ENCODE data around the gene CLIC3. TPM values are rescaled to one million over a fixed set of nuclear protein-coding genes. Genes with fewer than 3 reads are reported as not detected.
A peak's percentile ranks its signal among the peaks of the same experiment; 100 is the strongest.

Gene CLIC3
- total RNA-seq, 2 experiments from 2014 or later = 2.1 to 2.8 TPM

- H3K27me3 Mint-ChIP-seq = no peaks in the 10 kb centered on the region
- peaks cover 2% of the 10 kb centered on the region for H3K9me3 Mint-ChIP-seq
- H3K4me3 ChIP-seq (ENCODE audit: low read length) = no peak overlapping the region
- H3K4me1 ChIP-seq (ENCODE audit: insufficient read depth, low read length) = peaks cover 31% of the 10 kb centered on the region
- peaks cover 5% of the 10 kb centered on the region for H3K4me1 Mint-ChIP-seq (ENCODE audit: low read depth)
- no peaks in the 10 kb centered on the region for H3K36me3 ChIP-seq (ENCODE audit: insufficient read depth, low read length)
- H3K27ac ChIP-seq (ENCODE audit: low read depth in 1 of 2, low read length in 2 of 2) = no peak overlapping the region
- intact Hi-C loops (cut with DNase I, micrococcal nuclease) = loop anchor here in 1 of 2 experiments (10.0 kb wide), 1 partner anchor 828 kb away; no protein-coding TSS in a partner anchor
- no peaks in the 10 kb centered on the region for H3K27me3 ChIP-seq (ENCODE audit: control insufficient read depth in 1 of 2, insufficient read depth in 2 of 2, low read length in 2 of 2)
- no peak for TF ChIP-seq CTCF (IDR thresholded peaks at IDR 0.05)
- H3K4me3 Mint-ChIP-seq = no peak overlapping the region
- no peak for ATAC-seq (ENCODE audit: poor library complexity)
- no peaks in the 10 kb centered on the region for H3K36me3 Mint-ChIP-seq (ENCODE audit: low read depth)
- POLR2A ChIA-PET = interaction anchor here (1.1 kb wide), 1 partner anchor 83 kb away, joined by 3 read pairs; no protein-coding TSS in a partner anchor
- no peaks in the 10 kb centered on the region for H3K9me3 ChIP-seq (ENCODE audit: control insufficient read depth in 1 of 2, insufficient read depth in 1 of 2, low read length in 2 of 2)
- no peak for DNase-seq
- CTCF ChIA-PET = interaction anchor here (1.5 kb wide), 1 partner anchor 110 kb away, joined by 3 read pairs; the partner anchor contains the start of gene AJM1
- no peak overlapping the region for H3K27ac Mint-ChIP-seq
Observed at GRCh38 chr9:136952321-136952850, 44.0 kb downstream of the CLIC3 start.

- H3K4me3 Mint-ChIP-seq = no peak within 1 kb of the TSS
- intact Hi-C loops (cut with DNase I, micrococcal nuclease) = loop anchor here in 1 of 2 experiments (2.0 to 10.0 kb wide), 3 partner anchors 41 to 827 kb away; partner anchors contain the start of genes ABCA2 and PAXX
- H3K4me1 ChIP-seq (ENCODE audit: insufficient read depth, low read length) = peaks cover 31% of the 10 kb centered on the region
- H3K27ac ChIP-seq (ENCODE audit: low read depth in 1 of 2, low read length in 2 of 2) = no peak within 1 kb of the TSS
- no peaks in the 10 kb centered on the region for H3K27me3 ChIP-seq (ENCODE audit: control insufficient read depth in 1 of 2, insufficient read depth in 2 of 2, low read length in 2 of 2)
- no peaks in the 10 kb centered on the region for H3K9me3 ChIP-seq (ENCODE audit: control insufficient read depth in 1 of 2, insufficient read depth in 1 of 2, low read length in 2 of 2)
- H3K4me3 ChIP-seq (ENCODE audit: low read length) = no peak within 1 kb of the TSS
- H3K27ac Mint-ChIP-seq = peak within 1 kb of the TSS; percentile 86
- ATAC-seq (ENCODE audit: poor library complexity) = no peak
- POLR2A ChIA-PET = interaction anchor here (1.0 to 2.3 kb wide), 3 partner anchors 8 to 84 kb away, joined by 3 to 9 read pairs (median 4); partner anchors contain the start of gene PAXX
- peak in 1 of 14 experiments; percentile 5 for DNase-seq
- no peaks in the 10 kb centered on the region for H3K27me3 Mint-ChIP-seq
- CTCF ChIA-PET = no interaction called here
- H3K4me1 Mint-ChIP-seq (ENCODE audit: low read depth) = peaks cover 5% of the 10 kb centered on the region
- peaks cover 2% of the 10 kb centered on the region for H3K9me3 Mint-ChIP-seq
- no peaks in the 10 kb centered on the region for H3K36me3 ChIP-seq (ENCODE audit: insufficient read depth, low read length)
- no peak for TF ChIP-seq CTCF (IDR thresholded peaks at IDR 0.05)
- no peaks in the 10 kb centered on the region for H3K36me3 Mint-ChIP-seq (ENCODE audit: low read depth)
Observed at GRCh38 chr9:136951541-136952320, 44.6 kb downstream of the CLIC3 start, which contains the start of gene LCN12. TSS of gene LCN12 (plus strand) at chr9:136952273. CDS start at chr9:136952328, 55 bp downstream.

GRCh38 chr9:136950656-136951276, 45.6 kb downstream of the CLIC3 start:
- no peak for DNase-seq
- H3K9me3 Mint-ChIP-seq = no peaks in the 10 kb centered on the region

More at GRCh38 chr9:136950656-136951276, 45.6 kb downstream of the CLIC3 start:
- TF ChIP-seq CTCF (IDR thresholded peaks at IDR 0.05) = no peak
- Mint-ChIP-seq H3K36me3 (ENCODE audit: low read depth) (no peaks in the 10 kb centered on the region), H3K27me3 (no peaks in the 10 kb centered on the region), H3K4me1 (ENCODE audit: low read depth) (peaks cover 5% of the 10 kb centered on the region), H3K4me3 (peak overlapping the region; percentile 82), H3K27ac (peak overlapping the region; percentile 86)
- no peaks in the 10 kb centered on the region for H3K9me3 ChIP-seq (ENCODE audit: control insufficient read depth in 1 of 2, insufficient read depth in 1 of 2, low read length in 2 of 2)
- POLR2A ChIA-PET = interaction anchor here (1.0 to 2.3 kb wide), 2 partner anchors 9 to 42 kb away, joined by 4 to 9 read pairs; partner anchors contain the start of gene PAXX
- no peaks in the 10 kb centered on the region for H3K27me3 ChIP-seq (ENCODE audit: control insufficient read depth in 1 of 2, insufficient read depth in 2 of 2, low read length in 2 of 2)
- H3K36me3 ChIP-seq (ENCODE audit: insufficient read depth, low read length) = no peaks in the 10 kb centered on the region
- CTCF ChIA-PET = no interaction called here
- no peak overlapping the region for H3K27ac ChIP-seq (ENCODE audit: low read depth in 1 of 2, low read length in 2 of 2)
- intact Hi-C loops (cut with DNase I, micrococcal nuclease) = loop anchor here in 1 of 2 experiments (2.0 to 10.0 kb wide), 3 partner anchors 42 to 826 kb away; partner anchors contain the start of genes ABCA2 and PAXX
- H3K4me3 ChIP-seq (ENCODE audit: low read length) = peak overlapping the region; percentile 69
- no peak for ATAC-seq (ENCODE audit: poor library complexity)
- peaks cover 30% of the 10 kb centered on the region for H3K4me1 ChIP-seq (ENCODE audit: insufficient read depth, low read length)

All from CD4-positive, alpha-beta T cell (primary cell).